Measurements from ENCODE around the gene VDAC1. TPM values are rescaled to one million over a fixed set of nuclear protein-coding genes. Genes with fewer than 3 reads are reported as not detected.

Gene VDAC1
- total RNA-seq, 2 experiments from 2014 or later, result 157 to 247 TPM

DNA sequence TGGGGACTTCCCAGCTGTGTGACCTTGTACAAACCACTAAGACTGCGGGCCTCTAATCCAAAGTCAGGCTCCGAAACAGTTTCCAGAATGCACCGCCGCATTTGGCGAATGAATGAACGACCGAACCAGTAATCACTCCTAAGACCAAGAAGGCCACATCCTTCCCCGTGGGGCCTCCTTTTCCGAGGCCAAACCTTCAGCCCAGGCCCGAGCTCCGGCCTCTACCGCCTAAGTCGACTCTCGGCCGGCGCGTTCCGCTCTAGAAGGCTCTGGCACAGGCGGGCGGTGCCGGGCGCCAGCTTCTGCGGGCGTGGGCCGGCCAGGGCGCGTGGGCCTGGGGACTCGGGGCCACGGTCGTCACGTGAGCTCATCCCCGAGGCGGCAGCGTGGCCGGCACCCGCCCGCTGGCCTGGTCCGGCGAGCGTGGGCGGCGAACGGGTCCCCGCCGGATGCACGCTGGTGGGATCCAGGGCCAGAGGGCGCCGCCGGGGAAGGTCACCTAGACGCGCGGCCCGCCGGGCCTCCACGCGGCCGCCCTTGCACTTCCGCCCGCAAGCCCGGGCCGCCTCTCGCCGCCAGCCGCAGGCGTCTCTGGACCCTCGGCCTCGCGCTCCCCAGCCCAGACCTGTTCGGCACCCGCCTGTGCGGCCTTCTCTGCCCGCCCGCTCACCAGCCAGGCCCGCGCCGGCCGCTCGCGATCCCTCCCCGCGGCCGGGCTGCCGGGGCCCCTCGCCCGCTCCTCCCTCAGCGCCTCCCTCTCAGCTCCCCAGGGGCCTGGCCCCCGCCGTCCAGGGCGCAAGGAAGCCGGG, 754 bp downstream of the VDAC1 start:
- peaks cover 49% of the 10 kb centered on the region for H3K79me2 ChIP-seq (ENCODE audit: insufficient read depth, low read depth, low read length)
- H3K4me1 ChIP-seq (ENCODE audit: insufficient read depth, low read length, poor library complexity, severe bottlenecking), result peaks cover 30% of the 10 kb centered on the region
- H3K9me2 ChIP-seq (ENCODE audit: insufficient read depth, low read length), result no peaks in the 10 kb centered on the region
- peak overlapping the region; percentile 50 for H2AFZ ChIP-seq (ENCODE audit: low read length)
- ChIA-PET CTCF (ENCODE audit: unreplicated experiment) (interaction anchor here (0.6 to 1.2 kb wide), 3 partner anchors 9 to 579 kb away, joined by 3 to 4 read pairs (median 3); no protein-coding TSS in a partner anchor), POLR2A (interaction anchor here (0.5 to 3.1 kb wide), 6 partner anchors 11 to 952 kb away, joined by 3 to 24 read pairs (median 4); partner anchors contain the start of gene HSPA4)
- BruUV-seq (replicated peaks), result no TSS peak
- H3K27ac ChIP-seq (ENCODE audit: low read depth, low read length, poor library complexity, severe bottlenecking), result peak overlapping the region; percentile 66
- H3K9me3 ChIP-seq (ENCODE audit: low read length), result no peaks in the 10 kb centered on the region
- intact Hi-C loops (cut with micrococcal nuclease; ENCODE audit: unreplicated experiment), result loop anchor here (1.0 kb wide), 1 partner anchor 540 kb away; no protein-coding TSS in a partner anchor
- peak overlapping the region; percentile 83 for H3K4me3 ChIP-seq (ENCODE audit: low read depth, low read length, poor library complexity, severe bottlenecking)
- H4K20me1 ChIP-seq (ENCODE audit: insufficient read depth, low read length), result no peaks in the 10 kb centered on the region
- TF ChIP-seq, protein P1, sequence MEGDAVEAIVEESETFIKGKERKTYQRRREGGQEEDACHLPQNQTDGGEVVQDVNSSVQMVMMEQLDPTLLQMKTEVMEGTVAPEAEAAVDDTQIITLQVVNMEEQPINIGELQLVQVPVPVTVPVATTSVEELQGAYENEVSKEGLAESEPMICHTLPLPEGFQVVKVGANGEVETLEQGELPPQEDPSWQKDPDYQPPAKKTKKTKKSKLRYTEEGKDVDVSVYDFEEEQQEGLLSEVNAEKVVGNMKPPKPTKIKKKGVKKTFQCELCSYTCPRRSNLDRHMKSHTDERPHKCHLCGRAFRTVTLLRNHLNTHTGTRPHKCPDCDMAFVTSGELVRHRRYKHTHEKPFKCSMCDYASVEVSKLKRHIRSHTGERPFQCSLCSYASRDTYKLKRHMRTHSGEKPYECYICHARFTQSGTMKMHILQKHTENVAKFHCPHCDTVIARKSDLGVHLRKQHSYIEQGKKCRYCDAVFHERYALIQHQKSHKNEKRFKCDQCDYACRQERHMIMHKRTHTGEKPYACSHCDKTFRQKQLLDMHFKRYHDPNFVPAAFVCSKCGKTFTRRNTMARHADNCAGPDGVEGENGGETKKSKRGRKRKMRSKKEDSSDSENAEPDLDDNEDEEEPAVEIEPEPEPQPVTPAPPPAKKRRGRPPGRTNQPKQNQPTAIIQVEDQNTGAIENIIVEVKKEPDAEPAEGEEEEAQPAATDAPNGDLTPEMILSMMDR (conservative IDR thresholded peaks at IDR 0.05; ENCODE audit: low read length), result no peak
- no peak for TF ChIP-seq EZH2phosphoT487 (IDR thresholded peaks at IDR 0.05; ENCODE audit: borderline replicate concordance, low read depth, low read length)
- H3K36me3 ChIP-seq (ENCODE audit: insufficient read depth, low read length), result peaks cover 42% of the 10 kb centered on the region
- DNase-seq (ENCODE audit: low spot score), result peak; percentile 65
- peak overlapping the region; percentile 89 for H3K4me2 ChIP-seq (ENCODE audit: low read length)

DNA sequence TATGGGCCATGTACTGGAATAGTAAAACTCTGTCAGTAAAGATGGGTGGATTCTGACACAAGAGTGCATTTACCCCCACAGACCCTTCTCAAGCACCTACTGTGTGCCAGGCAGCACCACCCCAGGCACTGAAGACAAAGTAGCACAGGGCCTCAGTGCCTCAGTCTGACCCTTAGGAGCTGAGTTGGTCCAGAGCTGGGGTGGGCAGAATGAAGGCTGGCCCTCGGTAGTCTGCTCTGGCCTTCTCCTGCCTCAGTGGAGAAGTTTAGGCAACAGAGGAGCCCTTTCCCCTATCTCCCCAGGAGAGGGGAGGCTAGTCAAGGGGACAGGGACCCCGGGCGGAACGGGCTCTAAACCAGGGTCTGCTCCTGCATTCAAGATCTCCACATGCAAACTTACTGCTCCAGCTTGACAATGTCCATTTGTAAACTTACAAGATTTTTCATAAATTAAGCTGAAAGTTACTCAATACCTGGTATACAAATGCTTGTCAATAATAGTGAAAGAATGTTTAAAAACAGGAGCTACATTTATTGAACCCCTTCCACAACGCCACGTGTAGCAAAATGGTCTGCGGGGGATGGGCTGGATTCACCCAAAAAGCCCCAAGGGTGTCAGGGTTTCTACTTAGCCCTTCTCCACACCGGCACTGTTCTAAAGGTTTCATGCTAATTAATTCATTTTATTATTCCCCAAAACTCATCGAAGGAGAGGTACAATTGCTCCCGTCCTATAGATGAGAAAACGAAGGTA, 1.5 kb downstream of the VDAC1 start:
- TF ChIP-seq, protein P1 (conservative IDR thresholded peaks at IDR 0.05; ENCODE audit: low read length), result no peak
- TF ChIP-seq EZH2phosphoT487 (IDR thresholded peaks at IDR 0.05; ENCODE audit: borderline replicate concordance, low read depth, low read length), result no peak
- DNase-seq (ENCODE audit: low spot score), result no peak

More for the DNA sequence above, 1.5 kb downstream of the VDAC1 start:
- Histone ChIP-seq H3K36me3 (ENCODE audit: insufficient read depth, low read length) (peaks cover 42% of the 10 kb centered on the region), H3K4me3 (ENCODE audit: low read depth, low read length, poor library complexity, severe bottlenecking) (peak overlapping the region; percentile 83), H3K4me2 (ENCODE audit: low read length) (peak overlapping the region; percentile 89), H3K9me2 (ENCODE audit: insufficient read depth, low read length) (no peaks in the 10 kb centered on the region), H3K9me3 (ENCODE audit: low read length) (no peaks in the 10 kb centered on the region), H3K27ac (ENCODE audit: low read depth, low read length, poor library complexity, severe bottlenecking) (peak overlapping the region; percentile 66), H3K4me1 (ENCODE audit: insufficient read depth, low read length, poor library complexity, severe bottlenecking) (peaks cover 30% of the 10 kb centered on the region), H4K20me1 (ENCODE audit: insufficient read depth, low read length) (no peaks in the 10 kb centered on the region), H2AFZ (ENCODE audit: low read length) (peak overlapping the region; percentile 50; the same call in 1 of the 2 replicates), H3K79me2 (ENCODE audit: insufficient read depth, low read depth, low read length) (peaks cover 57% of the 10 kb centered on the region)
- TSS peak; percentile 68 for BruUV-seq (replicated peaks)
- intact Hi-C loops (cut with micrococcal nuclease; ENCODE audit: unreplicated experiment), result loop anchor here (1.0 kb wide), 1 partner anchor 541 kb away; no protein-coding TSS in a partner anchor
- CTCF ChIA-PET (ENCODE audit: unreplicated experiment), result interaction anchor here (1.2 kb wide), 2 partner anchors 8 to 97 kb away, joined by 3 to 4 read pairs; no protein-coding TSS in a partner anchor
- POLR2A ChIA-PET, result interaction anchor here (0.5 to 3.1 kb wide), 6 partner anchors 10 to 951 kb away, joined by 3 to 24 read pairs (median 4); partner anchors contain the start of gene HSPA4

Data from OCI-LY7 (cell line).